Measurements from ENCODE around the gene IGFALS. TPM values are rescaled to one million over a fixed set of nuclear protein-coding genes. Genes with fewer than 3 reads are reported as not detected.

Gene IGFALS
- total RNA-seq, 4 donors from 2014 or later, result 0.27 to 10.8 (median 0.48) TPM; not detected in 1

DNA sequence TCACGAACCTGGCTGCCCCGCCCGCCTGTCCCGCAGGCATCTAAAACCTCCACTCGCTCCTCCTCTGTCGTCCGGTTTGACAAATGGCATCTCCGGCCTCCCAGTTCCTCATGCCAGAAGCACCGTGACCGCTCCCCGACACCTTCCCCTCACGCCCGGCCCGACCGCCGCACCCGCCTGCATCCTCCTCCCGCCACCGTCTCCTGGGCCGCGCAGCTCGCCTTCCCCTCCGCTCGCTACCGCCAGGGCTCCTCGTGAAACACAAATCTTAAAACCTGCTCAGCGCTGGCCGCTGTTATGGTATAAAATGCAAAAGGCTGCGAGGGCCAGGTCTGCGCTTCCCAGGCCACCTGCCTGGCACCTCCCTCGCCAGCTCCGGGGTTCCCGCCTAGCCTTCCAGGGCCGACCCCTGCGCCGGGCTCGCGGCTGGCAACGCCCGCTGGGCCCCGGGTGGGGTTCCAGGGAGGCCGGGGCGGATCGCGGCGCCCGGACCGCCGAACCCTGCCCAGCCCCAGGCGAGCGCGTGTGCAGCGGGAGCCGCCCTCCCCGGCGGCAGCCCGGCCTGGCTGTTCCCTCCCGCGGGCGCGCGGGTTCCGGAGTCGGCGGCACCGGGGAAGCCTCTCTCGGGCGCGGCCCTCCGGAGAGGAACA, 11.6 kb downstream of the IGFALS start:
- H3K4me3 ChIP-seq, result peak overlapping the region; percentile 70 to 95 (median 86)
- H3K36me3 ChIP-seq, result peaks cover 0 to 10% (median 5%) of the 10 kb centered on the region in 4 donors
- peak; percentile 37 for DNase-seq
- intact Hi-C loops (cut with DNase I; ENCODE audit: low total_unique reads), result no loop called here
- in situ Hi-C loops (cut with MboI; ENCODE audit: low pct_ligation_motif_present in 1 of 4, low pct_unique_long_range_greater_than_20kb in 1 of 4, low sequenced_read_pairs in 3 of 4), result no loop called here
- TF ChIP-seq, protein P1, sequence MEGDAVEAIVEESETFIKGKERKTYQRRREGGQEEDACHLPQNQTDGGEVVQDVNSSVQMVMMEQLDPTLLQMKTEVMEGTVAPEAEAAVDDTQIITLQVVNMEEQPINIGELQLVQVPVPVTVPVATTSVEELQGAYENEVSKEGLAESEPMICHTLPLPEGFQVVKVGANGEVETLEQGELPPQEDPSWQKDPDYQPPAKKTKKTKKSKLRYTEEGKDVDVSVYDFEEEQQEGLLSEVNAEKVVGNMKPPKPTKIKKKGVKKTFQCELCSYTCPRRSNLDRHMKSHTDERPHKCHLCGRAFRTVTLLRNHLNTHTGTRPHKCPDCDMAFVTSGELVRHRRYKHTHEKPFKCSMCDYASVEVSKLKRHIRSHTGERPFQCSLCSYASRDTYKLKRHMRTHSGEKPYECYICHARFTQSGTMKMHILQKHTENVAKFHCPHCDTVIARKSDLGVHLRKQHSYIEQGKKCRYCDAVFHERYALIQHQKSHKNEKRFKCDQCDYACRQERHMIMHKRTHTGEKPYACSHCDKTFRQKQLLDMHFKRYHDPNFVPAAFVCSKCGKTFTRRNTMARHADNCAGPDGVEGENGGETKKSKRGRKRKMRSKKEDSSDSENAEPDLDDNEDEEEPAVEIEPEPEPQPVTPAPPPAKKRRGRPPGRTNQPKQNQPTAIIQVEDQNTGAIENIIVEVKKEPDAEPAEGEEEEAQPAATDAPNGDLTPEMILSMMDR (IDR thresholded peaks at IDR 0.05), result peak in 3 of 5 experiments; percentile 16 to 47 (median 40)
- TF ChIP-seq EP300 (IDR thresholded peaks at IDR 0.05; ENCODE audit: low read depth), result no peak
- H3K4me1 ChIP-seq, result peaks cover 7 to 27% (median 21%) of the 10 kb centered on the region in 4 donors
- H3K27me3 ChIP-seq, result no peaks in the 10 kb centered on the region
- no peaks in the 10 kb centered on the region for H3K9me3 ChIP-seq
- H3K27ac ChIP-seq, result peak overlapping the region; percentile 89 to 95 (median 92)
- whole genome bisulfite sequencing, 2 donors (ENCODE audit: low coverage in 1 of 2), result 0 to 1% methylated on average over 5 to 47 of the region's 70 CpGs

DNA sequence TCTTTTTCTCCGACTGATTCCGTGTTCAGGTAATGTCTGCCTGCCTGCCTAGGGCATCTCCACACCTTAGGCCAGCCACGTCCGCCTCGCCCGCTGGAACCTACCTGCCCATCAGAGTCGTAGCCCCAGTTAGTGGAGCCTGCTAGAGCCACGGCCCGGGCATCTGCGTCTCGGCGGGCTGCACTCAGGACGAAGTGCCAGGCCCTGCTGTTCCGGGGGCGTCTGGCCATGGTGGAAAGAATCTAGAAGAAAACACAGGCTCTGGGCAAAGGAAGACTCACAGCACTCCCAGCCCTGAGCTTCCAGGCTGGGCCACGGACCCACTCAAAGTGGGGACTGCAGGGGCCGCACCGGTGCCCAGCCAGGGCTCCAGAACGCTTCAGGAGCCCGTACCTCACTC, 12.3 kb downstream of the IGFALS start:
- no peaks in the 10 kb centered on the region for H3K9me3 ChIP-seq
- intact Hi-C loops (cut with DNase I; ENCODE audit: low total_unique reads), result no loop called here
- 68% methylated on average over 14 of the region's 20 CpGs; no CpG with 5 or more reads in 1 of the 2 donors for WGBS, 2 donors (ENCODE audit: low coverage in 1 of 2)
- H3K27me3 ChIP-seq, result no peaks in the 10 kb centered on the region
- peaks cover 7 to 27% (median 21%) of the 10 kb centered on the region in 4 donors for H3K4me1 ChIP-seq
- TF ChIP-seq EP300 (IDR thresholded peaks at IDR 0.05; ENCODE audit: low read depth), result no peak
- no peak for TF ChIP-seq POLR2AphosphoS5 (IDR thresholded peaks at IDR 0.05)
- TF ChIP-seq, protein P1 (IDR thresholded peaks at IDR 0.05), result no peak
- no peak for TF ChIP-seq POLR2A (IDR thresholded peaks at IDR 0.05)
- in situ Hi-C loops (cut with MboI; ENCODE audit: low pct_ligation_motif_present in 1 of 4, low pct_unique_long_range_greater_than_20kb in 1 of 4, low sequenced_read_pairs in 3 of 4), result no loop called here
- no peak for DNase-seq
- H3K4me3 ChIP-seq, result peak overlapping the region; percentile 70 to 95 (median 86)
- peaks cover 0 to 10% (median 5%) of the 10 kb centered on the region in 4 donors for H3K36me3 ChIP-seq
- peak overlapping the region; percentile 89 to 95 (median 92) for H3K27ac ChIP-seq

DNA sequence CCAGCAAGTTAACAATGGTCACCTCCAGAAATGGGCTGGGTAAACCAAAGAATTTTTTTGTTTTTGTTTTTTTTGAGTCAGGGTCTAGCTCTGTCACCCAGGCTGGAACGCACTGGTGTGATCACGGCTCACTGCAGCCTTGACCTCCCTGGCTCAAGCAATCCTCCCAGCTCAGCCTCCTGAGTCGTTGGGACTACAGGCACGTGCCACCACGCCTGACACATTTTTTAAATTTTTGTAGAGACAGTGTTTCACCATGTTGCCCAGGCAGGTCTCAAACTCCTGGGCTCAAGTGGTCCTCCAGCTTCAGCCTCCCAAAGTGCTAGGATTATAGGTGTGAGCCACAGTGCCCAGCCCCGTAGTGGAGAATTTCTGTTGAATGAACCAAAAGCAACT, 12.8 kb downstream of the IGFALS start:
- TF ChIP-seq EP300 (IDR thresholded peaks at IDR 0.05; ENCODE audit: low read depth) (no peak), POLR2AphosphoS5 (IDR thresholded peaks at IDR 0.05) (no peak), POLR2A (IDR thresholded peaks at IDR 0.05) (no peak)
- TF ChIP-seq, protein P1 (IDR thresholded peaks at IDR 0.05), result no peak
- in situ Hi-C loops (cut with MboI; ENCODE audit: low pct_ligation_motif_present in 1 of 4, low pct_unique_long_range_greater_than_20kb in 1 of 4, low sequenced_read_pairs in 3 of 4) (no loop called here), intact Hi-C loops (cut with DNase I; ENCODE audit: low total_unique reads) (no loop called here)
- no peaks in the 10 kb centered on the region for H3K9me3 ChIP-seq
- H3K4me1 ChIP-seq, result peaks cover 7 to 27% (median 21%) of the 10 kb centered on the region in 4 donors
- H3K27ac ChIP-seq, result no peak overlapping the region
- no peak for DNase-seq
- H3K36me3 ChIP-seq, result peaks cover 0 to 10% (median 5%) of the 10 kb centered on the region in 4 donors
- WGBS, 2 donors (ENCODE audit: low coverage in 1 of 2), result 78 to 87% methylated on average over 5 to 6 of the region's 6 CpGs
- no peaks in the 10 kb centered on the region for H3K27me3 ChIP-seq
- H3K4me3 ChIP-seq, result no peak overlapping the region

DNA sequence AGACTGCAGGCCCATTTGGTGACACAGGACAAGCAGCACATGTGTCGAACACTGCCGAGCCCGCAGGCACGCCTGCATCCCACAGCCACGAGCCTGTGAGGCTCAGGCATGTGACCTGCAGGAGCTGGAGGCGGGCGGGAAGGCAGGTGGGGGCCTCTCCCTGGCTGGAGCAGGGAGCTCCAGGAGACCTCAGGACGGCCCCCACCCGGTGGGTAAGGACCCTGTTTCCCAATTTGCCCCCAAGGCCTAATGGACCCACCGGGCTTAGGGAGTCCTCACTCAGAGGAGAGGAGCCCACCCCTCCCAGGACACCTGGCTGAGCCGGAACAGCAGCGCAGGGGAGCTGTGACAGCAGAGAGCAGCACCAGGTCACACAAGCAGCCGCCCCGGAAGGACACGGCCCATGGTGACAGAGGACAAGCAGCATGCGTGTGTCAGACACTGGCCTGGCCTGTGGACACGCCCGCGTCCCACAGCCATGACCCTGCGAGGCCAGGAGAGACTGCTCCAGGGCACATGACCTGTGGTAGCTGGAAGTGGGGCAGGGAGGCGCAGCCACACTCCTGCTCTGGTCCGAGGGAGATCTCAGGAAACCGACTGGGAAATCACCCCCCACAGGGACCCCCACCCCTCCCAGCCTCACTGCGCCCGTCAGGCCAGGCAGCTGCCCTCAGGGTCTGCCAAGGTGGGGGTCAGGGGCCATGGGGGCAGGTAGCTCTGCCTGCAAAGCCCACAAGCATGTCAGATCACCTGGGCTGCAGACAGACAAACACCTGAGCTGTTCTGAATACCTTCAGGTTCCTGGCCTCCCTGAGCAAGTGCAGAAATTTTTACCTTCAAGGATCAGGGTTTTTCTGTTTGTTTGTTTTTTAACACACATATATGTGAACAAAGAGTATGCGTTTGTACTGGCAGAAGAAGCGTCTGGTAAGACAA, 13.5 kb downstream of the IGFALS start:
- Histone ChIP-seq H3K9me3 (no peaks in the 10 kb centered on the region), H3K36me3 (peaks cover 0 to 10% (median 5%) of the 10 kb centered on the region in 4 donors), H3K27ac (no peak overlapping the region), H3K4me1 (peaks cover 7 to 27% (median 21%) of the 10 kb centered on the region in 4 donors), H3K4me3 (no peak overlapping the region), H3K27me3 (no peaks in the 10 kb centered on the region)
- peak; percentile 11 for DNase-seq
- intact Hi-C loops (cut with DNase I; ENCODE audit: low total_unique reads), result no loop called here
- in situ Hi-C loops (cut with MboI; ENCODE audit: low pct_ligation_motif_present in 1 of 4, low pct_unique_long_range_greater_than_20kb in 1 of 4, low sequenced_read_pairs in 3 of 4), result no loop called here
- TF ChIP-seq, protein P1 (IDR thresholded peaks at IDR 0.05), result no peak
- TF ChIP-seq POLR2AphosphoS5 (IDR thresholded peaks at IDR 0.05) (no peak), POLR2A (IDR thresholded peaks at IDR 0.05) (no peak), EP300 (IDR thresholded peaks at IDR 0.05; ENCODE audit: low read depth) (no peak)
- 57 to 80% methylated on average over 2 to 18 of the region's 27 CpGs for WGBS, 2 donors (ENCODE audit: low coverage in 1 of 2)

Data from transverse colon (tissue), 4 donors.